ENCODE data around the gene GFY. TPM values are rescaled to one million over a fixed set of nuclear protein-coding genes. Genes with fewer than 3 reads are reported as not detected.
A peak's percentile ranks its signal among the peaks of the same experiment; 100 is the strongest.

Gene GFY
- total RNA-seq, 1 donor from 2014 or later: not detected

DNA sequence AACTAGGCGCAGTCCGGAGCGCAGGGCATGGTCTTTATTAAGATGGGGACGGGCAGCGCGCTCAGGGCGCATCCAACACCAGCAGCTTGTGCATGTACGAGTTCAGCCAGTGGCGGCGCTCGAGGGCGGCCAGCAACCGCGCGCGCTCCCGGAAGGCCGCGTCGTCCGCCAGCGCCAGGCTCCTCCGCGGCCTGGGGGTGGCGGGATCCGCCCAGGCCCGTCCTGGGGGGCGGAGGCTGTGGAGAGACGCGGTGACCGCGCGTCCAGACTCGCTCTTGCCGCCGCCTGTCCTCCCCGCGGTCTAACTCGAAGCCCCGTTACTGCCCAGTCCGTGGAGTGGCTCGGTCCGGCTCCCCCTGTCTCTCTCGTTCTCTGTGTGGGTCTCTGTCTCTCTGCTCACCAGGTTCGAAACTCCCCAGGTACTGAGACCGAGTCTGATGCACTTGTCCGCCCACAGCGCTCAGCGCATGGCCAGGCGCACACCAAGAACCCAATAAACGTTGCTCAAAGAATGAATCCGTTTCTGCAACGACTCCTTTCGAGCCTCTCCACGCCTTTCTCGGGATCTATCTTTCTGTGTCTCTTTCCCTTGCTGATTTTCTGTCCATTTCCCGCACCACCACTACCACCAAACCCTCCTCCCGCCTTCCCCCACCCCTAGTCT, 2.6 kb upstream of the GFY start:
- TF ChIP-seq CTCF (conservative IDR thresholded peaks at IDR 0.05; ENCODE audit: low read depth, low read length): peak; percentile 28
- no peak for DNase-seq (ENCODE audit: low read depth)

DNA sequence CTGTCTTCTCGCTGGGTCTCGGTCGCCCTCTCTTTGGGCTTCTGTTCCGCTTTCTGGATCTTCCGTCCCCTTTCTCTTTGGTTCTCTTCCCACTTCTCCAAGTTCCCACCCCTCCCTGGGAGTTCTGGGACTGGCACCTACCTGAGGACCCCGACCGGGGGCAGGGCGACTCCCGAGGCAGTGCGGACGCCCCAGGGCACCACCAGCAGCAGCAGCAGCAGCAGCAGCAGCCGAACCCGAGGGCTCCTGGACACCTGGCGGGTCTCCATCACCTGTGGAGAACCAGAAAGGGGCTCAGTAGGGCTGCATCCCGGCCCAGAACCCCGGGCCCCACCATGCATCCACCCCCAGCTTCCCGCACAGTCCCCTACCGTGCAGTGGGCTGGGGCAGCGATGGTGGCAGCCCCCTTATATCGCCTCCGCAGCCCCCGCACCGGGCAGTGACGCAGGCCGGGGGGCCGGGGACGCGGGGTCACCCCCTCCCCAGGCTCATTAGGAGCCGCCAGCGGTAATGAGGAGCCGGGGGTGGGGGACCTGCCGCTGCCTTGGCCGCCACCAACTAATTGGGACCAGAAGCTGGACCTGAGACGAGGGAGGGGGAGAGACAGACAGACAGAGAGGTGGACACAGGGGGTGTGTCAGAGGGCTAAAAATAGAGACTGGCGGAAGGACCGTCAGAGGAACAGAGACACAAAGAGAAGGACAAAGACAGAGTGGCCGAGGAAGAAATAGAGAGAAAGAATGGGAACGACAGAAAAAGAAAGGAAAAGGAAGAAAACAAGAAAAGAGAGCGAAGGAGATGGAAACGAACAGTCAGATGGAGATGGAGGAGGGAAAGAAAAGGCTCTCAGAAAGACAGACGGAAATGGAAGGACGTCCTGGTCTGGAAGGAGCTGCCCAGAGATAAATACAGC, 1.9 kb upstream of the GFY start, which contains the start of gene PTH2:
Gene PTH2, minus strand, starts transcription at position 371 of the 914 bp plus-strand sequence. Its CDS starts 102 bp downstream, at position 269.
- DNase-seq (ENCODE audit: low read depth): no peak
- no peak for TF ChIP-seq CTCF (conservative IDR thresholded peaks at IDR 0.05; ENCODE audit: low read depth, low read length)
- H3K4me3 ChIP-seq (ENCODE audit: low read depth, low read length): no peak within 1 kb of the TSS

More for the DNA sequence above, 2.6 kb upstream of the GFY start:
- no peak overlapping the region for H3K4me3 ChIP-seq (ENCODE audit: low read depth, low read length)

DNA sequence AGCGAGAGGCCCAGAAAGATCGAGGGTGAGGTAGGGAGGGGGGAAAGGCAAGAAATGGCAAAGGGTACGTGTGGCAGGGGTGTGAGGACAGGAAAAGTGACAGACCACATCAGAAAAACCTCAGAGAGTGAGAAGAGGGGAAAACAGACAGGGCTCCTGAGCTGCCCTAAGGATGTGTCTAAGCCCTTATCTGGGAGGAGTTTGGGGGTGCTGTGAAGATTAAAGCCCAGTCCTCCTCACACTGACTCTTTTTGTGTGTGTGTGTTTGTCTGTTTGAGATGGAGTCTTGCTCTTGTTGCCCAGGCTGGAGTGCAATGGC, 1.2 kb upstream of the GFY start:
- no peak for DNase-seq (ENCODE audit: low read depth)
- no peak for TF ChIP-seq CTCF (conservative IDR thresholded peaks at IDR 0.05; ENCODE audit: low read depth, low read length)
- no peak overlapping the region for H3K4me3 ChIP-seq (ENCODE audit: low read depth, low read length)

DNA sequence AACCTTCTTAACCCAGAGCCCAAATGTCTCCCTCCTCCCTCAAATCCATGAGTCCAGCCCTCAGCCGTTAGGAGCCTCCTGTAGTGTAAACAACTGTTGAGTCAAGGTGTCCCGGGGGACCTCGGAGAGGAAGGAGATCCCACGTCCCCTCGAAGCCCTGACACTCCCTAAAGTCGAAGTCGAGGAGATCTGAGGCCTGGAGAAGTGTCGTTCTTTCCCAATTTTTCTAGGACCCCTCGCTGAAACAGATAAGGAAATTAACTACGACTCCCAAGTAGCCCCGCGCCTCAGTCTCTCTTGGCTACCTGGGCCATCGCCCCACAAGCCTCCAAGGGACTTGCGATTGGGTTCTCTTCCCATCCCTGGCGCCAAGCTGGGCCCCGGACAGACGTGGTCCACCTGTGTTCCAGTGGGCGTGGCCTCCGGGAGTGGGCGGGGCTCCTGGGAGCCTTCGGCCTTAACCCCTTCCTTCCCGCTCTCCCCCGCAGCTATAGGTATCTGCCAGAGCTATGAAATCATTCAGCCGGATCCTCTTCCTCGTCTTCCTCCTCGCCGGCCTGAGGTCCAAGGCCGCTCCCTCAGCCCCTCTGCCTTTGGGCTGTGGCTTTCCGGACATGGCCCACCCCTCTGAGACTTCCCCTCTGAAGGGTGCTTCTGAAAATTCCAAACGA, 869 bp downstream of the GFY start:
- no peak overlapping the region for H3K4me3 ChIP-seq (ENCODE audit: low read depth, low read length)
- DNase-seq (ENCODE audit: low read depth): no peak
- no peak for TF ChIP-seq CTCF (conservative IDR thresholded peaks at IDR 0.05; ENCODE audit: low read depth, low read length)

DNA sequence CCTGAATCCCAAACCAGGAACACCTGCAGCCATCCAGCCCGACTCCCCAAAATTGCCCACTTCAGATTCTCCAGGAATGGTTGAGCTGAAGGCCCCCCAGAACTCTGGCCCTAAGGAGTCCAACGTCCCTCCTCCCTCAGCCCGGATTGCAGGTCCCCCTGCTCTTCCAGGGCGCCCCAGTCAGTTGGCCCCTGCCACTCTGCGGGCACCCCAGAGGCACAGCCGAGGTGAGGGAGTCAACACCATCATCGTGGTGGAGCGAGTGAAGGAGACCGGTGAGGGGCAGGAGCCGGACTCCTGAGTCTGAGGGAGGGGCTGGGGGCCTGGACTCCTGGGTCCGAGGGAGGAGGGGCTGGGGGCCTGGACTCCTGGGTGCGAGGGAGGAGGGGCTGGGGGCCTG, 2.2 kb downstream of the GFY start:
- no peak for TF ChIP-seq CTCF (conservative IDR thresholded peaks at IDR 0.05; ENCODE audit: low read depth, low read length)
- H3K4me3 ChIP-seq (ENCODE audit: low read depth, low read length): no peak overlapping the region
- DNase-seq (ENCODE audit: low read depth): no peak

DNA sequence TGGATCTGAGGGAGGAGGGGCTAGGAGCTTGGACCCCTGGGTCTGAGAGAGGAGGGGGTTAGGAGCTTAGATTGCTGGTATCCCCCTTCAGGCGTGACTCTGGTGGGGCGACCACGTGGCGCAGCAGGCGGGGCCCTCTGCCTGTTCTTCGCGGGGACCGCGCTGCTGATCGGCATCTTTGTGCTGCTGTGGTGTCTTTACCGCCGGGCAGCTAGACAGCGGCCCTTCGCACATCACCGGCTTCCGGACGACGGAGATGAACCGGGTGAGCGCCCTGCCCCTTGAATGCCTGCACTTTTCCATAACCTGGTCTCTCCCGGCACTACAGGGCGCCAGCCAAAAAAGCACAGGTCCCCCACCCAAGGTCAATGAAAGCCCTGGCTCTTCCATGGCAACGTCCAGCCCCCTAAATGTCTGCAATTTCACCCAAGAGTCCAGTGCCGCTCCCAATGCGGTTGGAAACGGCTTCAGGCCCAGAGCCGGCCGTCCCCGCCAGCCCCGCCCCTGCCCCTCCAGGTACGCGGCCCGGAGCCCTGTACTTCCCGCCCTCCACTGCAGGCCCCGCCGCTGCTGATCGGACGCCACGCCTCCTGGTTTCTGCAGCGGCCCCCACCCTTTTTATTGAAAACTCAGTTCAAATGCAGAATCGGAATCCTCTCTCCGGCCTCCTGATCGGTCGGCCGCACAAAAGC, 2.8 kb downstream of the GFY start:
- no peak overlapping the region for H3K4me3 ChIP-seq (ENCODE audit: low read depth, low read length)
- no peak for DNase-seq (ENCODE audit: low read depth)
- no peak for TF ChIP-seq CTCF (conservative IDR thresholded peaks at IDR 0.05; ENCODE audit: low read depth, low read length)
